Fibroblast of the aortic adventitia (primary cell): ENCODE measurements around the gene RASA2. TPM values are rescaled to one million over a fixed set of nuclear protein-coding genes. Genes with fewer than 3 reads are reported as not detected.

Experiments
- DNase-seq: peaks from one replicate; pipeline ENCODE4 v3.0.0-alpha.2; 2010; ENCODE audit warnings: low read depth
- H3K4me3 ChIP-seq: 2 replicates; pipeline ENCODE4 v1.5.1; 2011; ENCODE audit warnings: low read depth, mild to moderate bottlenecking, control low read depth, low read length, moderate library complexity
- CTCF ChIP-seq: IDR thresholded peaks from 2 replicates; pipeline ENCODE4 v1.5.1; 2011; ENCODE audit warnings: mild to moderate bottlenecking, low read length, control low read depth, inconsistent platforms; ENCODE audit not compliant: insufficient read depth
- total RNA-seq: library from RNA; depleted of rRNA; stranded (reverse); fragments of >200 nt; gene quantifications from 2 replicates; pipeline ENCODE4 v1.2.3, GENCODE V29; 2012; ENCODE audit warnings: low replicate concordance

The RASA2 gene
- total RNA-seq, 1 donor: 28.9 TPM

GRCh38 chr3:141557961-141558706 lies 71.3 kb downstream of the RASA2 start:
- TF ChIP-seq CTCF: no peak
- no peak overlapping the region for H3K4me3 ChIP-seq
- DNase-seq: no peak

- peak; percentile 91 for DNase-seq
- no peak overlapping the region for H3K4me3 ChIP-seq
- TF ChIP-seq CTCF: peak; percentile 98
Observed at GRCh38 chr3:141561426-141562034, 74.7 kb downstream of the RASA2 start.

- TF ChIP-seq CTCF: no peak
- no peak overlapping the region for H3K4me3 ChIP-seq
- no peak for DNase-seq
Observed at GRCh38 chr3:141564241-141564640, 77.4 kb downstream of the RASA2 start.

DNA sequence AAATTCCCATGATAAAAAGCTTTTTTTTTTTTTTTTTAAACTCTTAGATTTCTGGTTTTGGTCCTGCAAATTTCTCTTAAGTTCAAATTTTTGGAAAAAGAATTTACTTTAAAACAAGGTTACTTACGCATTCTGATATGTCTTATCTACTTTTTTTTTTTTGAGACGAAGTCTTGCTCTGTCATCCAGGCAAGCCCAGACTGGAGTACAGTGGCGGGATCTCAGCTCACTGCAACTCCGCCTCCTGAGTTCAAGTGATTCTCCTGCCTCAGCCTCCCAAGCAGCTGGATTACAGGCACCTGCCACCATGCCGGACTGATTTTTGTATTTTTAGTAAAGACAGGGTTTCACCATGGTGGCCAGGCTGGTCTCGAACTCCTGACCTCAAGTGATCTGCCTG lies 83.2 kb downstream of the RASA2 start:
- no peak for DNase-seq
- no peak for TF ChIP-seq CTCF
- H3K4me3 ChIP-seq: no peak overlapping the region

- peak; percentile 56 for DNase-seq
- peak; percentile 54 for TF ChIP-seq CTCF
- no peak overlapping the region for H3K4me3 ChIP-seq
Observed at GRCh38 chr3:141575879-141576743, 89.3 kb downstream of the RASA2 start.

DNA sequence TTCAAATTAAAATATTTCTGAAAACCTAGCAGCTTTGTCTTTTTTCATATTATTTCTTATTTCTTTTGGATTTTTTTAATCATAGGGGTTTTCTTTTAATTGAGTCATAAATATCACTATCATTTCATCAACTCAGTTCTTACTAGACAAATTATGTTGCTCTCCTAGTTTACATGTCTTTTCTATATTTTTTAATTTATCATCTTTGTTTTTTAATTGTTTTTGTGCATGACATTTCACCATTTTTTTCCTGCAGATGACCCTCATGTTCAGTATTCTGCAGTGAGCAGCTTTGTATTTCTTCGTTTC lies 89.9 kb downstream of the RASA2 start:
- no peak for TF ChIP-seq CTCF
- no peak overlapping the region for H3K4me3 ChIP-seq
- no peak for DNase-seq
